Measurements from ENCODE around the gene IFT57.

Gene IFT57

DNA sequence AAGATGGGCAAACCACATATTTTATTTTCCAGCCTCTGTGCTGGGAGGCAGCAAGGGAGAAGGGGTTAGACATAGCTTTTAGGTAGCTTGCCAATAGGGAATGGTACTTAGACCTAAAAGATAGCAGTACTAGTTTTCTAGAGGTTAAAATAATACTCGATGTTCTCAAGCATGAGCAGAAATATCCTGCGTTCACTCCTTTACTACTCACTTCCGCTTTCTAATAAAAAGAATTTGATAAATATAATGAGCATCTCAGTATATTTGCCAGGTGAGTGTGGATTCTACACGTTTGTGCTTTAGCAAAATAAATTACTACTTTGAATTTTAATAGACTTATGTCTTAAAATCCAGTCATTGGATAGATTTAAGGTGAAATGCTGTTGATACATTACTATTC lies 92.0 kb downstream of the IFT57 start:
- TF ChIP-seq, protein P1, sequence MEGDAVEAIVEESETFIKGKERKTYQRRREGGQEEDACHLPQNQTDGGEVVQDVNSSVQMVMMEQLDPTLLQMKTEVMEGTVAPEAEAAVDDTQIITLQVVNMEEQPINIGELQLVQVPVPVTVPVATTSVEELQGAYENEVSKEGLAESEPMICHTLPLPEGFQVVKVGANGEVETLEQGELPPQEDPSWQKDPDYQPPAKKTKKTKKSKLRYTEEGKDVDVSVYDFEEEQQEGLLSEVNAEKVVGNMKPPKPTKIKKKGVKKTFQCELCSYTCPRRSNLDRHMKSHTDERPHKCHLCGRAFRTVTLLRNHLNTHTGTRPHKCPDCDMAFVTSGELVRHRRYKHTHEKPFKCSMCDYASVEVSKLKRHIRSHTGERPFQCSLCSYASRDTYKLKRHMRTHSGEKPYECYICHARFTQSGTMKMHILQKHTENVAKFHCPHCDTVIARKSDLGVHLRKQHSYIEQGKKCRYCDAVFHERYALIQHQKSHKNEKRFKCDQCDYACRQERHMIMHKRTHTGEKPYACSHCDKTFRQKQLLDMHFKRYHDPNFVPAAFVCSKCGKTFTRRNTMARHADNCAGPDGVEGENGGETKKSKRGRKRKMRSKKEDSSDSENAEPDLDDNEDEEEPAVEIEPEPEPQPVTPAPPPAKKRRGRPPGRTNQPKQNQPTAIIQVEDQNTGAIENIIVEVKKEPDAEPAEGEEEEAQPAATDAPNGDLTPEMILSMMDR (IDR thresholded peaks at IDR 0.05; ENCODE audit: extremely low read depth, missing control alignments) = no peak
- no peak for DNase-seq (ENCODE audit: low spot score)

DNA sequence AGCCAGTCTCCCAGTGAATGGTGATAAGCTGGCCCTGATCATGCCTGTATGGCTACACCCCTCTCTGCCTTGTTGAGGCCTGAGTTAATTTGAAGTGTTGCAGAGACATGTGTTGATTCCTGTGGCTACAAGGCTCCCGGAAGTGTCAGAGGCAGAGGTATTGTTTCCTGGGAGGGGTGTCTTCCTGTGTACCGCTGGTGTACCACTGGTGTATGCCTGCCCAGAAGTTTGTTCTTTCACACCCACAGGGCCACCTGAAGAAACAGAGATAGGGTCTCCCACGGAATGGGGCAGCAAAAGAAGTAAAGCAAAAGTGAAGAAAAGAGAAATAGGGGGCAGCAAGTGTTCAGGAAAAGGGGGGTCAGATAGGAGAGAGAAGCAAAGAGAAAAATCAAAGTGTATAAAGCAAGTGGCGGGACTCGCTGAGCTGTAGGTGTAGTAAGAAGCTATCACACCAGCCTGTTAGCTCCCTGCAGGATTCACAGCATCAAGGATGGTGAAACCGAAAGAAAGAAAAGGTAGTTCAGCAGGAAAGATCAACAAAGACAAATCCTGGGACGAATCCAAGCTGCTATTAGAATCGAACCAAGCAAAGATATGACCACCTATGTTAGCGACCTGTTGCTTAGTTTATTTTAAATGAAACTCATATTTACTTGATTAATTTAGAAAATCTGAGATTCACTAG lies 94.8 kb downstream of the IFT57 start:
- TF ChIP-seq, protein P1 (IDR thresholded peaks at IDR 0.05; ENCODE audit: extremely low read depth, missing control alignments) = no peak
- peak; percentile 20 for DNase-seq (ENCODE audit: low spot score)

DNA sequence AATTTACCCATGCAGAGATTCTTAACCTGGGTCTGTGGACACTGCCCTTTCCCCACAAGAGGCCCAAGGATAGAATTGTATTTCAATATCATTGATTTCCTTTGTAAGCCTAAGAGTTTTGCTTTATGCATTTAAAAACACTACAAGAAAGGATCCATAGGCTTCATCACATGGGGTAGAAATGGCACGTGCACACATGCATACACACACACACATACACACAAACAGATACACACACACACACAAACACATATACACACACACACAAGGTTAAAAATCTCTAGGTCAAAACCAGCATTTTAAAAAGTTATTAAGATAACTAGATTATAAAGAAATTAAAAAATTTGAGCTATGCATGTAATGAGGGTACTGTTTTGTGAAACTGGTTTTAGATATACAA lies 95.9 kb downstream of the IFT57 start:
- DNase-seq (ENCODE audit: low spot score) = no peak
- TF ChIP-seq, protein P1 (IDR thresholded peaks at IDR 0.05; ENCODE audit: extremely low read depth, missing control alignments) = no peak

DNA sequence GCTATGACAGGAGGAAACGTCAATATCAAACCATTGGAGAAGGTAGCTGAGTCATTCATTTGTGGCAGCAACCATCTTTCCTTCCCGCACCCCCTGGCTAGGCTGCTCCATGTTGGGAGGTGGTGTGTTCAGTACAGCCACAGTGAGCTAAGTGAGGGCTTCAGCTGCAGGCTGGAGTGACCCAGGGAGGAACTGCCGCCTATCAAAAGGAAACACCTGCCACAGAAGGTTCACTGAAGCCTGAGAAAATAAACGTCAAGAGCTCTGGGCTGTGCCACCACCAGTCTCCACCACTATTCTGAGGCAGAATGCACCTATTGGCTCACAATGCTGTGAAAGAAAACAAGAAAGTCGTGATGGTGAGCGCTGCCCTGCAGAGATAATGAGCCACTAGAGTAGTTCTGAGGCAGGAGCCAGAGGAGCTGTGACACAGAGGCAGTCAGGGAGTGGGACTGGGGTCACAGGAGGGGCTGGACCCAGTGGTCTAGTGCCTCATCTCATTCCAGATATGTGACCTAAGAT lies 96.6 kb downstream of the IFT57 start:
- TF ChIP-seq, protein P1 (IDR thresholded peaks at IDR 0.05; ENCODE audit: extremely low read depth, missing control alignments) = no peak
- DNase-seq (ENCODE audit: low spot score) = peak; percentile 29

DNA sequence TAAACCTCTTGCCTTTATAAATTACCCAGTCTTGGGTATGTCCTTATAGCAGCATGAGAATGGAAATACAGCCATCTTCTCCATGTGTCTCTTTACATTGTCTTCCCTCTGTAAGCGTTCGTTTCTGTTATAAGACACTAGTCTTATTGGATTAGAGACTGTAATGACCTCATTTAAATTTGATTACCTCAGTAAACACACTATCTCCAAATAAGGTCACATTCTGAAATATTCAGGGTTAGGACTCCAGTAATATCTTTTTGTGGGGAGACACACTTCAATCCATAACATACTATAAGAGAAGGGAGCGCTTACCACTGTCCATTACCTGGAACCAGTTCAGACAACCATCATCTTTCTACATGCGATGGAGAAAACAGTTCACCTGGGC lies 97.1 kb downstream of the IFT57 start:
- TF ChIP-seq, protein P1 (IDR thresholded peaks at IDR 0.05; ENCODE audit: extremely low read depth, missing control alignments) = no peak
- no peak for DNase-seq (ENCODE audit: low spot score)

DNA sequence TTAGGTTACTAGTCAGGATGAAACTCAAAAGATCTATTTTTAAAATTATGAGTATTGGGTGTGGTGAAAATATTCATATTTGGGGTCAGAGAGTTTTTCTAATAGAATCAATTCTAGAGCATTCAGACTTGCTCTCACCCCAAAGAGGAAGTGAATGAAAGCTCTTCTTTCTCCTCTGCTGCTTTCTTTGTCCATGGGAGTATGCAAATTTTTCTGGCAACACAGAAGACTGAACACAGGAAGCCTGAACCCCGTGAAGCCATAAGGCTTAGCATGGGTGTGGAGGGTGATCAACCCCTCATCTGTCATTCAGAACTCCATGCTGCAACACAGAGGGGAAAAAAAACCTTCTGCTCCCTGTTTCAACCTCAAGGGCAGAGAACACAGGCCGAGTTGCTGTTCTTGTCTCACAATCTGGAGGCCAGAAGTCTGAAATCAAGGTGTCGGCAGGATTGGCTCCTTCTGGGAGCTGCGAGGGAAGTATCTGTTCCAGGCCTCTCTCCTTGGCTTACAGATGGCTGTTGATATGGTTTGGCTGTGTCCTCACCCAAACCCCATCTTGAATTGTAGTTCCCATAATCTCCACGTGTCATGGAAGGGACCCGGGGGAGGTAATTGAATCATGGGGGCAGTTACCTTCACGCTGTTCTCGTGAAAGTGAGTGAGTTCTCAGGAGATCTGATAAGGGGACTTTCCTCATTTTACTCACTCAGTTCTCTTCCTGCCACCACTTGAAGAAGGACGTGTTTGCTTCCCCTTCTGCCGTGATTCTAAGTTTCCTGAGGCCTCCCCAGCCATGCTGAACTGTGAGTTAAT lies 97.7 kb downstream of the IFT57 start:
- TF ChIP-seq, protein P1 (IDR thresholded peaks at IDR 0.05; ENCODE audit: extremely low read depth, missing control alignments) = no peak
- peak; percentile 71 for DNase-seq (ENCODE audit: low spot score)

DNA sequence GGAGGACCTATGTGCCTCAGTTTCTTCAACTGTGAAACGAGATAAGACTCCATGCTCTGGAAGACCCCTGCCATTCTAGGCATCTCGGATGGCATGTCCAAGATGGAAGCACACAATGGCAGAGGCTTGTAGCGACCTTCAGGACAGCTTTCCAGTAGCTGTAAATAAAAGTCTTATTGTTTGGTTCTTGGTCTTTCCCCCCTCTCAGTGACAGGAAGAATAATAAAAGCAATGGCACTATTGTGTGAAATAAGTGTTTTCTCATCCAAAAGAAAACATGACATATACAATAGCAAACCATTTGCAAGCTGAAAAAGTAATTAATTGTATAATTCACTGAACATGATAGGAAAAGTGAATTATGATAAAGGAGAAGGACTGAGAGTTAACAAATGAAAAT lies 98.9 kb downstream of the IFT57 start:
- DNase-seq (ENCODE audit: low spot score) = no peak
- TF ChIP-seq, protein P1 (IDR thresholded peaks at IDR 0.05; ENCODE audit: extremely low read depth, missing control alignments) = no peak
